ENCODE results near the gene MLN. TPM values are rescaled to one million over a fixed set of nuclear protein-coding genes. Genes with fewer than 3 reads are reported as not detected.

MLN gene
- total and polyA plus RNA-seq, 8 donors, result 0.28 TPM; not detected in 7

DNA sequence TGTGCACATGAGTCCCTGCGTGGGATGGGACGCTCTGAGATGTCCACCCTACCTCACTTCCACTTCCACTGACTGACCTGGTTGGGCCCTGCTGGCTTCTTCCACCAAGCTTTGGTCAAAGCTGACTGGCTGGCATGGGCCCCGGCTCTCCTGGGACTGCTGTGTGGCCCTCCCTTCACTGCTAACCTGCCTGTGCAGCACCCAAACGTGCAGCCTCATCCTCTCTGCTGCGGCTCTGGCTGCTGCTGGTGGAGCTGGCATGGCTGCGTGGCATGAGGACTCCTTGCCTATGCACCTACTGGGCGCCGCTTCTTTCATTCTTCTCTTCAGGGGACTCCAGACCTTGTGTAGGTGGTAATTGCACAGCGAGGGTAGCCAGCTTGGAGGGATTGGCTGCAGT is 38.4 kb downstream of the MLN start:
- Histone ChIP-seq H3K4me3 (no peak overlapping the region), H3K4me1 (peaks cover 0 to 28% of the 10 kb centered on the region in 2 donors), H3K36me3 (no peaks in the 10 kb centered on the region), H3K9me3 (no peaks in the 10 kb centered on the region), H3K27ac (no peak overlapping the region), H3K27me3 (peaks cover 0 to 5% of the 10 kb centered on the region in 2 donors)
- ATAC-seq, result no peak
- DNase-seq, result no peak
- intact Hi-C loops (cut with DNase I), result no loop called here
- no peak for TF ChIP-seq CTCF (IDR thresholded peaks at IDR 0.05)

DNA sequence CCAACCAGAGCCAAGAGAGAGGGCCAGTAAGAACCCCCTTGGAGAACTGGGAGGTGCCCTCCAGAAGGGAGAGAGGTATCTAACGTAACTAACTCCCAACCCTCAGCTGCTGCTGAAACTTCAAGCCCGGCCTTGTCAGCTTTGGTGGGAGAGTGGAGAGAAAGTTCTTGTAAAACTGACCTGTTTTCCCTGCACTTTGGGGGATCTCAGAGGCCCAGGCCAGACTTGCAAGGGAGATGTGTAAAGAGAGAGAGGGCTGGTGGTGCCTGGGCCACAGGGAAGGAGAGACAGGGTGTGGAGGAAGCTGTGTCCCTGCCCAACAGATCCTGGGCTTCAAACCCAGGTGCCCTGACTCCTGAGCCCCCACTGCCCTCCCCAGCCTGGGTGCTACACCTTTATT is 39.8 kb downstream of the MLN start:
- Histone ChIP-seq H3K27ac (no peak overlapping the region), H3K27me3 (no peaks in the 10 kb centered on the region), H3K4me3 (no peak overlapping the region), H3K36me3 (no peaks in the 10 kb centered on the region), H3K9me3 (no peaks in the 10 kb centered on the region), H3K4me1 (peaks cover 0 to 20% of the 10 kb centered on the region in 2 donors)
- DNase-seq (no peak), ATAC-seq (no peak)
- intact Hi-C loops (cut with DNase I), result no loop called here
- no peak for TF ChIP-seq CTCF (IDR thresholded peaks at IDR 0.05)

DNA sequence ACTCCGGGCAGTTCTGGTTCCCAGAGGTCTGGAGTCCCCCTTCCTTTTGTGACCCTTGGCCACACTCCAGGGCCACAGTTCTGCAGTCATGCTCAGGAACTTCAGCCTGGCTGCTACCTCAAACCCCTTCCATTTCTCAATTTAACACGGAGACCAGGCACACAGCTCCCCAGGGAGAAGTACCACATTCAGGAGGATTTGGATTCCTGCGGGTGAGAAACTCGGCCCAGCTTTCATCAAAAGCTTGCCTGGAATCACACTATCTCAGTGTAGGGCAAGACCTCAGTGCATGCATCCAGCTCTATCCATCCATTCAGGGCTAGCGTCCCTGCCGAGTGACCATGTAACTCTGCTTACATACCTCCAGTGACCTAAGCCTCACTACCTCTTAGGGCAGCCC is 40.3 kb downstream of the MLN start:
- ATAC-seq, result no peak
- intact Hi-C loops (cut with DNase I), result no loop called here

GRCh38 chr6:33762713-33763112 is 41.1 kb downstream of the MLN start:
- DNase-seq (no peak), ATAC-seq (no peak)
- no peaks in the 10 kb centered on the region for H3K36me3 ChIP-seq
- intact Hi-C loops (cut with DNase I), result no loop called here
- H3K9me3 ChIP-seq, result no peaks in the 10 kb centered on the region
- no peaks in the 10 kb centered on the region for H3K27me3 ChIP-seq
- peaks cover 0 to 11% of the 10 kb centered on the region in 2 donors for H3K4me1 ChIP-seq
- no peak for TF ChIP-seq CTCF (IDR thresholded peaks at IDR 0.05)
- H3K4me3 ChIP-seq, result no peak overlapping the region
- H3K27ac ChIP-seq, result no peak overlapping the region

More for the DNA sequence above, 40.3 kb downstream of the MLN start:
- Histone ChIP-seq H3K27ac (no peak overlapping the region), H3K9me3 (no peaks in the 10 kb centered on the region), H3K36me3 (no peaks in the 10 kb centered on the region), H3K4me3 (no peak overlapping the region), H3K4me1 (peaks cover 0 to 14% of the 10 kb centered on the region in 2 donors), H3K27me3 (no peaks in the 10 kb centered on the region)
- no peak for DNase-seq
- no peak for TF ChIP-seq CTCF (IDR thresholded peaks at IDR 0.05)

- intact Hi-C loops (cut with DNase I), result no loop called here
- peak; percentile 48 to 55 for TF ChIP-seq CTCF (IDR thresholded peaks at IDR 0.05)
- ATAC-seq (peak; percentile 95), DNase-seq (peak in 2 of 4 donors; percentile 59 to 64)
- H3K27me3 ChIP-seq, result no peaks in the 10 kb centered on the region
- H3K9me3 ChIP-seq, result no peaks in the 10 kb centered on the region
- H3K27ac ChIP-seq, result no peak overlapping the region
- H3K4me1 ChIP-seq, result peaks cover 0 to 11% of the 10 kb centered on the region in 2 donors
- H3K4me3 ChIP-seq, result no peak overlapping the region
- H3K36me3 ChIP-seq, result no peaks in the 10 kb centered on the region
Measured at GRCh38 chr6:33761922-33762629, 41.7 kb downstream of the MLN start.

Measured in left lung (tissue), 10 donors.